Spleen (tissue), 11 donors: ENCODE data around the gene TATDN3. TPM values are rescaled to one million over a fixed set of nuclear protein-coding genes. Genes with fewer than 3 reads are reported as not detected.
A peak's percentile ranks its signal among the peaks of the same experiment; 100 is the strongest.

Experiments
- DNase-seq: peaks from one replicate; pipeline ENCODE4 v3.0.0-alpha.2; 2020
- H3K27ac ChIP-seq, 8 donors: fragments of 200-600 bp; sonication (generic) in 7 of 8; 1 replicate in 4 of 8; 2 replicates in 4 of 8; pipeline versions ENCODE4 v1.5.0 to v1.8.0; 2016 to 2021; ENCODE audit warnings: inconsistent platforms in 4 of 8, mild to moderate bottlenecking in 4 of 8, moderate library complexity in 1 of 8
- H3K27me3 ChIP-seq, 7 donors: fragments of 200-600 bp; sonication (generic) in 6 of 7; replicated peaks in 1 of 7; 1 replicate in 4 of 7; 2 replicates in 3 of 7; pipeline versions ENCODE4 v1.5.0 to v1.8.0; 2016 to 2021; ENCODE audit warnings: inconsistent platforms in 3 of 7, mild to moderate bottlenecking in 1 of 7
- H3K36me3 ChIP-seq, 6 donors: fragments of 200-600 bp; sonication (generic) in 5 of 6; 1 replicate in 4 of 6; 2 replicates in 2 of 6; pipeline versions ENCODE4 v1.5.0 to v1.8.0; 2016 to 2021; ENCODE audit warnings: inconsistent platforms in 2 of 6
- H3K4me1 ChIP-seq, 6 donors: fragments of 200-600 bp; sonication (generic) in 5 of 6; 1 replicate in 3 of 6; 2 replicates in 3 of 6; pipeline versions ENCODE4 v1.5.0 to v1.8.0; 2016 to 2021; ENCODE audit warnings: inconsistent platforms in 3 of 6
- H3K4me3 ChIP-seq, 8 donors: fragments of 200-600 bp; sonication (generic) in 7 of 8; 1 replicate in 4 of 8; 2 replicates in 4 of 8; pipeline versions ENCODE4 v1.5.0 to v1.8.0; 2016 to 2021; ENCODE audit warnings: inconsistent platforms in 4 of 8, mild to moderate bottlenecking in 4 of 8, moderate library complexity in 2 of 8
- H3K9me3 ChIP-seq, 8 donors: fragments of 200-600 bp; sonication (generic) in 7 of 8; 1 replicate in 4 of 8; 2 replicates in 4 of 8; pipeline versions ENCODE4 v1.5.0 to v1.8.0; 2016 to 2021; ENCODE audit warnings: inconsistent platforms in 4 of 8
- POLR2A ChIP-seq, 3 donors: fragments of 450-650 bp; IDR thresholded peaks; one replicate each; pipeline ENCODE4 v1.5.1; 2017; ENCODE audit warnings: antibody characterized with exemption in 3 of 3, mild to moderate bottlenecking in 1 of 3
- POLR2AphosphoS5 ChIP-seq, 3 donors: sonication (generic); formaldehyde crosslinking; IDR thresholded peaks; one replicate each; pipeline ENCODE4 v1.5.1; 2017; ENCODE audit warnings: antibody characterized with exemption in 3 of 3
- WGBS, 5 donors: extraction: QIAGEN DNeasy Blood & Tissue Kit in 3 of 5; methylation state at CpG; one replicate each; pipeline versions ENCODE4 v1.1.5 to v1.1.7; 2013 to 2018; 5-methylcytosine and 5-hydroxymethylcytosine counted together
- intact Hi-C: fragments of 100-400 bp; cut with DNase I; formaldehyde crosslinking; loops from one replicate; pipeline ENCODE4 v1.15.0; 2023; ENCODE audit warnings: low total_unique reads
- polyA plus RNA-seq, 3 donors: library from polyadenylated mRNA; stranded (reverse); fragments of 200-250 nt; gene quantifications; one replicate each; pipeline ENCODE4 v1.2.1, GENCODE V29; 2013
- total RNA-seq, 7 donors: library from RNA; depleted of rRNA in 3 of 7; stranded (reverse); fragments of >200 nt in 3 of 7; fragmentation: NEBNext Ultra II Directional in 4 of 7; extraction: Animal tissue kit (Norgen Biotek cat#: 25700) in 4 of 7; gene quantifications; one replicate each; pipeline versions ENCODE4 v1.1.0 to v1.2.1, GENCODE V29; 2016 to 2021
- TF ChIP-seq, protein P1 (sequence below), 11 experiments: fragments of 200-600 bp in 7 of 11; fragments of 450-650 bp in 4 of 11; sonication (generic) in 4 of 11; IDR thresholded peaks in 8 of 11; conservative IDR thresholded peaks in 3 of 11; 1 replicate in 7 of 11; 2 replicates in 4 of 11; pipeline versions ENCODE4 v1.4.0 to v1.8.0; 2016 to 2021; ENCODE audit warnings: antibody characterized with exemption in 11 of 11, inconsistent platforms in 4 of 11, mild to moderate bottlenecking in 1 of 11
- donor health status: healthy with polysubstance abuse.
- donor health status: DM: no; HTN: no; CAD: no; lungs with moderate emphysema.
- donor health status: DM: no; HTN: no; CAD: no.
- donor health status: Bipolar disorder and iron deficiency.
- donor health status: healthy.
- donor health status: DM: no; HTN: no; CAD: no.
- donor health status: DM: yes; HTN: yes; CAD: no.

TATDN3 gene
- total and polyA plus RNA-seq, 10 donors, result 13.5 to 28.3 (median 20.1) TPM

DNA sequence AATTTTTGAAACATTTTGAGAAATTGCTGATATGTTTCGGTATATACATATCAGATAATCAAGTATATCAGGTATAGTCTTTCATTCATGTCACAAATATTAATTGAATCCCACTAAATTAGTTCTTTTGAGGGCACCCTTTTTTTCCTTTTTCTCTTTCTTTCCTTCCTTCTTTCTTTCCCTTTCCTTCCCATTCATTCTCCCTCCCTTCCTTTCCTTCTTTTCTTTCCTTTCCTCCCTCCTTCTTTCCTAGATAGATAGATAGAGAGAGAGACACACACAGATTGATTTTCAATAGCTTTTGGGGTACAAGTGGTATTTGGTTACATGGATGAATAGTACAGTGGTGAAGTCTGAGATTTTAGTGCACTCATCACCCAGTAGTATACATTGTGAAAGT is 5.8 kb upstream of the TATDN3 start:
- no peak for DNase-seq
- Histone ChIP-seq H3K4me3 (no peak overlapping the region), H3K27ac (no peak overlapping the region), H3K4me1 (peaks cover 22 to 58% (median 32%) of the 10 kb centered on the region in 6 donors), H3K36me3 (peaks cover 0 to 66% (median 55%) of the 10 kb centered on the region in 6 donors), H3K9me3 (no peaks in the 10 kb centered on the region), H3K27me3 (no peaks in the 10 kb centered on the region)
- WGBS, 5 donors, result 90 to 100% (median 98%) methylated on average over 1 of the region's 1 CpG
- intact Hi-C loops, result loop anchor here (10.0 kb wide), 1 partner anchor 121 kb away; no protein-coding TSS in a partner anchor
- no peak for TF ChIP-seq POLR2AphosphoS5 (IDR thresholded peaks at IDR 0.05)
- TF ChIP-seq POLR2A (IDR thresholded peaks at IDR 0.05), result no peak
- TF ChIP-seq, protein P1, sequence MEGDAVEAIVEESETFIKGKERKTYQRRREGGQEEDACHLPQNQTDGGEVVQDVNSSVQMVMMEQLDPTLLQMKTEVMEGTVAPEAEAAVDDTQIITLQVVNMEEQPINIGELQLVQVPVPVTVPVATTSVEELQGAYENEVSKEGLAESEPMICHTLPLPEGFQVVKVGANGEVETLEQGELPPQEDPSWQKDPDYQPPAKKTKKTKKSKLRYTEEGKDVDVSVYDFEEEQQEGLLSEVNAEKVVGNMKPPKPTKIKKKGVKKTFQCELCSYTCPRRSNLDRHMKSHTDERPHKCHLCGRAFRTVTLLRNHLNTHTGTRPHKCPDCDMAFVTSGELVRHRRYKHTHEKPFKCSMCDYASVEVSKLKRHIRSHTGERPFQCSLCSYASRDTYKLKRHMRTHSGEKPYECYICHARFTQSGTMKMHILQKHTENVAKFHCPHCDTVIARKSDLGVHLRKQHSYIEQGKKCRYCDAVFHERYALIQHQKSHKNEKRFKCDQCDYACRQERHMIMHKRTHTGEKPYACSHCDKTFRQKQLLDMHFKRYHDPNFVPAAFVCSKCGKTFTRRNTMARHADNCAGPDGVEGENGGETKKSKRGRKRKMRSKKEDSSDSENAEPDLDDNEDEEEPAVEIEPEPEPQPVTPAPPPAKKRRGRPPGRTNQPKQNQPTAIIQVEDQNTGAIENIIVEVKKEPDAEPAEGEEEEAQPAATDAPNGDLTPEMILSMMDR (IDR thresholded peaks at IDR 0.05 in 8 of 11, conservative IDR thresholded peaks at IDR 0.05 in 3 of 11), result no peak

DNA sequence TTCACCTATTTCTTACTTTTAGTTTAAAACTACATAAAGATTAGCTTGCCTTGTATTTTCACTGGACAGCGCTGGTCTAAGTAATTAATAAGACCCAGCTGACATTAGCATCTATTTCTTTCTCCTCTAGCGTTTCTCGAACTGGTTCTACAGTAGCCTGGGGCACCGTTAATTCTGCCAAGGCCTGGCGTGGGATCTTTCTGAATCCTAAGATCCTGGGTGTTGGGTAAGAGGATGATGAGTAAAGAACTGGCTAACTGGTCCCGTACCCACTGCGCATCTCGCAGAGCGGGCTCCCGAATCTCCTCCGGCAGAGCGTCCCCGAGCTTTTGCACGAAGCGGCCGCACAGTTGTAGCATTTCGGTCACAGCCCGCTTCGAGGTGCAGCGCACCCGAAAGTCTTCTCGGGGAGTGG is 426 bp upstream of the TATDN3 start:
- peaks cover 0 to 24% (median 10%) of the 10 kb centered on the region in 6 donors for H3K36me3 ChIP-seq
- peaks cover 22 to 82% (median 57%) of the 10 kb centered on the region in 6 donors for H3K4me1 ChIP-seq
- peak overlapping the region; percentile 92 to 97 (median 96) for H3K27ac ChIP-seq
- peak overlapping the region; percentile 69 to 99 (median 94) for H3K4me3 ChIP-seq
- no peak for DNase-seq
- H3K9me3 ChIP-seq, result no peaks in the 10 kb centered on the region
- H3K27me3 ChIP-seq, result no peaks in the 10 kb centered on the region
- 0 to 1% (median 0%) methylated on average over 15 to 22 of the region's 22 CpGs for WGBS, 5 donors
- TF ChIP-seq POLR2A (IDR thresholded peaks at IDR 0.05) (no peak), POLR2AphosphoS5 (IDR thresholded peaks at IDR 0.05) (no peak)
- TF ChIP-seq, protein P1 (IDR thresholded peaks at IDR 0.05 in 8 of 11, conservative IDR thresholded peaks at IDR 0.05 in 3 of 11), result no peak
- intact Hi-C loops, result no loop called here

DNA sequence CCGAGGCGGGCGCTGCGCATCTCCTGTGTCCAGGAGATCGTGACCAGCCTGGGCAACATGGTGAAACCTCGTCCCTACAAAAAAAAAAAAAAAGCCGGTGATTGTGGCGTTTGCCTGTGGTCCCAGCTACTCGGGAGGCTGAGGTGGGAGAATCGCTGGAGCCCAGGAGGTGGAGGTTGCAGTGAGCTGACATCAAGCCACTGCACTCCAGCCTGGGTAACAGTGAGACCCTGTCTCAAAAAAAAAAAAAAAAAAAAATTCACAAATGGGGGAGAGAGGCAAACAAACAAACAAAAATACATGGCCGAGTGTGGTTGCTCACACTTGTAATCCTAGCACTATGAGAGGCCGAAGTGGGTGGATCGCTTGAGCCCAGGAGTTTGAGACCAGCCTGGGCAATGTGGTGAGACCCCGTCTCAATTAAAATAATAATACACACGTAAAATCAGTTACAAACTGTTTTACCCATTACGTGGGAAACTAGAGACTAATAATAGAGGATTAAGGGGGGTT is 758 bp downstream of the TATDN3 start:
- Histone ChIP-seq H3K27ac (peak overlapping the region; percentile 92 to 97 (median 96)), H3K9me3 (no peaks in the 10 kb centered on the region), H3K4me1 (peaks cover 22 to 91% (median 57%) of the 10 kb centered on the region in 6 donors), H3K4me3 (peak overlapping the region; percentile 69 to 99 (median 94)), H3K27me3 (no peaks in the 10 kb centered on the region), H3K36me3 (peaks cover 0 to 24% (median 10%) of the 10 kb centered on the region in 6 donors)
- 19 to 26% (median 21%) methylated on average over 14 to 16 of the region's 16 CpGs for WGBS, 5 donors
- intact Hi-C loops, result no loop called here
- DNase-seq, result no peak
- TF ChIP-seq, protein P1 (IDR thresholded peaks at IDR 0.05 in 8 of 11, conservative IDR thresholded peaks at IDR 0.05 in 3 of 11), result no peak
- TF ChIP-seq POLR2AphosphoS5 (IDR thresholded peaks at IDR 0.05) (no peak), POLR2A (IDR thresholded peaks at IDR 0.05) (no peak)

DNA sequence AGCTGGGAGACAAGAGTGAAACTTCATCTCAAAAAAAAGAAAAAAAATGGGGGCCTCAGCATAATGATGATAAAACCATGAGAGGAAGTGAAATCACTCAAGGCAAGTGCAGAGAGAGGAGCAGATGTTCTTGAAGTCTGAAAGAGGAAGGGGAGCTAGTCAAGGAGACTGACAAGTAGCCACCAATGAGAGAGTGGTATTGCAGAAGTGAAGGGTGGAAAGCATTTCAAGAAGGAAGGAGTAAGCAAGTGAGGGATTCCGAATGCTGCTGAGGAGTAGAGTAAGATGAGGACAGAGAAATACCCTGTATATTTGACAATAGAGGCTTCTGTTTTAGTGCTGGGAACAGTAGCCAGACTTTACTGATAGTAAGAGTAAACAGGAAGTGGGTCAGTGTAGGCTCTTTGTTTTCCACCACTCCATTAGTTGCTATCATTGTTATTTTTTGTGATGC is 2.9 kb downstream of the TATDN3 start:
- Histone ChIP-seq H3K36me3 (peaks cover 3 to 45% (median 25%) of the 10 kb centered on the region in 6 donors), H3K9me3 (no peaks in the 10 kb centered on the region), H3K27me3 (no peaks in the 10 kb centered on the region), H3K4me3 (peak overlapping the region in 3 of 8 donors; percentile 4 to 19 (median 5)), H3K27ac (peak overlapping the region; percentile 17 to 97 (median 74)), H3K4me1 (peaks cover 11 to 78% (median 41%) of the 10 kb centered on the region in 6 donors)
- no peak for DNase-seq
- 33 to 52% (median 42%) methylated on average over 1 of the region's 1 CpG for WGBS, 5 donors
- intact Hi-C loops, result no loop called here
- TF ChIP-seq POLR2A (IDR thresholded peaks at IDR 0.05) (no peak), POLR2AphosphoS5 (IDR thresholded peaks at IDR 0.05) (peak in 1 of 3 donors; percentile 56)
- TF ChIP-seq, protein P1 (IDR thresholded peaks at IDR 0.05 in 8 of 11, conservative IDR thresholded peaks at IDR 0.05 in 3 of 11), result no peak
